Dermis blood vessel endothelial cell (primary cell): Measurements from ENCODE around the gene POTED. TPM values are rescaled to one million over a fixed set of nuclear protein-coding genes. Genes with fewer than 3 reads are reported as not detected.
"Not testable (repeated sequence)": the region's sequence is repeated elsewhere in the genome, so short reads cannot be mapped to it uniquely, and the experiment has no call there.

Experiments
- DNase-seq: peaks from one replicate; pipeline ENCODE4 v3.0.0; 2010
- total RNA-seq: library from RNA; depleted of rRNA; stranded (reverse); fragments of >200 nt; gene quantifications from 2 replicates; pipeline ENCODE4 v1.2.3, GENCODE V29; 2014

The POTED gene
- not detected in 2 replicates for total RNA-seq

DNA sequence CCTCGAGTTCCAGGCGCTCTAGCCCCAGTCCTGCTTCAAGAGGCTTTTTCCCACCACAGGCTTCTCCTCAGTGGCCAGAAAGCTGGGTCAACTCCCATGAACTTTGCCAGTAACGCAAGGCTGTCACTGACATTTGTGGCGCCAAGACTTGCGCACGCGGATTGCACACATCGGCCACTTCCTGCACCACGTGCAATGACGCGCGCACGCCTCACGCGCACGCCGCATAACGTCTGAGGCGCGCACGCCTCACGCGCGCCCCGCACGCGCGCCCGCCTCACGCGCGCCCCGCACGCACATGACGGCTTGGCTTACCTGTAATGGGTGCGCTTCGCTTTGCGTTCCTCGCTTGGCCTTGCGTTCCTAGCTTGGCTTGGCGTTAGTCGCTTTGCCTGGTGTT lies at the start of gene POTED:
Gene POTED (plus strand): TSS at position 301 of the 400 bp plus-strand sequence. CDS start 452 bp downstream, outside the sequence.
- DNase-seq: not testable (repeated sequence)

DNA sequence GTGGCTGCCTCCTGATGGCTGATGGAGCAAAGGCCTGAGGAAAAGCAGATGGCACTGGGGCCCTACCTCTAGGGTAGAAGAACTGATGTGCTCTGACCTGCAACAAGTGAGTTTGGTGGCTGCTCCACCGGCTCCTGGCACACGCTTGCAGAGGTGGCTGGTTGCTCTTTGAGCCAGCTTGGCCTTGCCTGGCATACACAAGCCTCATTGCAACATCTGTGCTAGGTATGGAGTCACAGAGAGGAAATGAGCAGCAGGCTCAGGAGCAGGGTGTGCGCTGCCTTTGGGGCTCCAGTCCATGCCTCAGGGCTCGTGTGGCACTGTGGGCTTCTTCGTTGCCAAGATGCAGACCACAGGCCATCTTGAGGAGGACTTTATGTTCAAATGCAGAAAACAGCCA lies 40.5 kb downstream of the POTED start:
- not testable (repeated sequence) for DNase-seq

DNA sequence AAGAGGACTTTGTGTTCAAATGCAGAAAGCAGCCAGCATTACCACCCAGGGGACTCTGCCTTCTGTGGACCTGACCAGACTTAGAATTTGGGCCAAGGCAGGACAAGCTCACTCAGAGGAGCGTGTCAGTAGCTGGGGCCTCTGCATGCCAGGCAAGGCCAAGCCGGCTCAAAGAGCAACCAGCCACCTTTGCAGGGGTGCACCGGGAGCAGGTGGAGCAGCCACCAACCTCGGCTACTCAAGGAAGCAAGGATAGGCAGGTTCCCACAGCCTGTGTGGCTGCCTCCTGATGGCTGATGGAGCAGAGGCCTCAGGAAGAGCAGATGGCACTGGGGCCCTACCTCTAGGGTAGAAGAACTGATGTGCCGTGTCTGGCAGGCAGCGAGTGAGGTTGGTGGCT lies 42.2 kb downstream of the POTED start:
- DNase-seq: not testable (repeated sequence)
